ENCODE data around the gene PAX5.

The PAX5 gene

GRCh38 chr9:36987891-36988290, 46.2 kb downstream of the PAX5 start:
- no peak for DNase-seq (ENCODE audit: low read depth in 2 of 2)

- DNase-seq (ENCODE audit: low read depth in 2 of 2), result no peak
Measured at GRCh38 chr9:36987409-36987808, 46.7 kb downstream of the PAX5 start.

- no peak for DNase-seq (ENCODE audit: low read depth in 2 of 2)
Measured at GRCh38 chr9:36986468-36987408, 47.3 kb downstream of the PAX5 start.

- DNase-seq (ENCODE audit: low read depth in 2 of 2), result no peak
Measured at GRCh38 chr9:36985769-36986467, 48.1 kb downstream of the PAX5 start.

- DNase-seq (ENCODE audit: low read depth in 2 of 2), result no peak
Measured at GRCh38 chr9:36985061-36985768, 48.9 kb downstream of the PAX5 start.

GRCh38 chr9:36980148-36980974, 53.7 kb downstream of the PAX5 start:
- DNase-seq (ENCODE audit: low read depth in 2 of 2), result no peak

- no peak for DNase-seq (ENCODE audit: low read depth in 2 of 2)
Measured at GRCh38 chr9:36976371-36977030, 57.6 kb downstream of the PAX5 start.

DNA sequence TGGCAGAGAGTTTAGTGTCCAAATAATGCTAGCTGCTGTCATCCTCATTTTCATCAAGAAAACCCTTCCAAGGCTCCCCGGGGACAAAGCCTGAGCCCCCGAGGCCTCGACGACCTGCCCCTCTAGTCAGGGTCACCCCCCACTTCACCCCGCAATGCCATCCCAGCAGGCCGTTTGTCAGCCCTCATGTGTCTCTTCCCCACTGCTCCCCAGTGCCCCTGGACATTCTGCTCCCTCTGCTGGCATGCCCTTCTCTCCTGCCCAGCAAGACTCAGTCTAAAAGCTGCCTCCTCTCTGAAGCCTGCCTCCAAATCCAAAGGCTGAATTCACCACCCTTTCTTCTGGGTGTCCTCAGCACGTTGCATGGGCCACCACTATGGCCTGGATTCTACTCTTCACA, 59.3 kb downstream of the PAX5 start:
- no peak for DNase-seq (ENCODE audit: low read depth in 2 of 2)

DNA sequence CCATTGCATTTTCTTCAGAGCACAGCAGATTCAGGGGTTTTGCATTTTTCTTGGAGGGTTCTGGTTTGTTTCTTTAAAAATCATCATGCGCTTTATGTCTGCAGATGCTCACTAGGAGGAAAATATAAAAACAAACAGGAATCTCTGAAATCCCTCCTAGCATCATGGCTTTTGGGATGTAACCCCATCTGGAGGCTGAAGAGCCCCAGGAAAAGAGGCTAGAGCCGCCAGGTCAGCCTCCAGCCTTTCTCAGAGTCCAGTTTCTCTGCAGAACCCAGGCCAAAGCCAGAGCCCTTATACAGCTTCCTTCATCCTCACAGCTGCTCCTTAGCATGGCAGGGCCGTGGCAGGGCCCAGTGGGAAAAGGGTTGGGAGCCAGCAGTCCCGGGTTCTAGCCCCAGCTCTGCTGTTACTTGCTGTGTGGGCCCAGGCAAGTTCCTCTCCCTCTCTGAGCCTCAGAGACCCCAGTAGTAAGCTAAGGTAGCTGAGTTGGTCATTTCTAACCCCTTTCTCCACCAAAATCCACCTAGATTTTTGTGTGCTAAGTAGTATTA, 62.1 kb downstream of the PAX5 start:
- no peak for DNase-seq (ENCODE audit: low read depth in 2 of 2)

GRCh38 chr9:36970007-36970888, 63.8 kb downstream of the PAX5 start:
- no peak for DNase-seq (ENCODE audit: low read depth in 2 of 2)

DNA sequence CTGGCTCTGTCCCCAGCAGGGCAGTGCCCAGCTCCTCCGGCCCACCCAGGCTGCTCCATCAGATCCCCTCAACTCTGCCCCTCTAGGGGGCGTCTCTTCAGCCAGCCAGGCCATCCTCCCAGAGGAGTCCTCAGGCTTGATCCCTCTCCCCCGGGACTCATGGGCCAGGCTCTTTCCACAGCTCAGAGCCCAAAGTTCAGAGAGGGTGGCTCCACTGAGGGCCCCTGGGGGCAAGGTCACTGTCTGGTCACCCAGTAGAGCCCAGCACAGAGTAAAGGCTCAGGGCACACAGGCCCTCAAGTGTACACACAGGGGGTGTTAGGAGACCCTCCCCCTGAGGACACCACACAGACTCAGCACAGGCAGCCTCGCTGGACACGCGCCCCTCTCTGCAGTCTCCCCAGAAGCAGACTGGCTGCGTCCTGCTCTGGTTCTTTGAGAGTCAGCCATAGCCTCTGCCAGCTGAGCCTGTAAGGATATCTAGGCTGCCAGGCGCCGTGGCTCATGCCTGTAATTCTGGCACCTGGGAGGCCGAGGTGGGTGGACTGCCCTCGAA, 64.8 kb downstream of the PAX5 start:
- no peak for DNase-seq (ENCODE audit: low read depth in 2 of 2)

- DNase-seq (ENCODE audit: low read depth in 2 of 2), result no peak
Measured at GRCh38 chr9:36968574-36969215, 65.4 kb downstream of the PAX5 start.

DNA sequence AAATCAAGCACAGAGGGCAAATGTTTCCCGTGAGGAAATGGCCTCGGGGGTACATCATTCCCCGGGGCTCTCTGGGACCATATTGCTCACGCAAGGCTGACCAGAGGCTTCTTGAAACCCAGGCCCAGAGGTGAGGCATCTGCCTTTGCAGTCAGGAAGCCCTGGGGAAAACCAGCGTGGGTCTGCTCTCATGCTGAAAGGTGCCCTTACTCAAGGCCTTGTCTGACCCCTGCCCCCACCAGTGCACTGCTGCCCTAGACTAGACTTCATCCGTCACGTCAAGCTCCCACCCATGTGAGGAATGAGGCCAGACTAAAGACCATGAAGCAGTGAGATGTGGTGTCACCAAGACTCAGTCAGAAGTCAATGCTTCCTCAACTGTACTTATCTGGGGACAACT, 66.1 kb downstream of the PAX5 start:
- no peak for DNase-seq (ENCODE audit: low read depth in 2 of 2)

DNA sequence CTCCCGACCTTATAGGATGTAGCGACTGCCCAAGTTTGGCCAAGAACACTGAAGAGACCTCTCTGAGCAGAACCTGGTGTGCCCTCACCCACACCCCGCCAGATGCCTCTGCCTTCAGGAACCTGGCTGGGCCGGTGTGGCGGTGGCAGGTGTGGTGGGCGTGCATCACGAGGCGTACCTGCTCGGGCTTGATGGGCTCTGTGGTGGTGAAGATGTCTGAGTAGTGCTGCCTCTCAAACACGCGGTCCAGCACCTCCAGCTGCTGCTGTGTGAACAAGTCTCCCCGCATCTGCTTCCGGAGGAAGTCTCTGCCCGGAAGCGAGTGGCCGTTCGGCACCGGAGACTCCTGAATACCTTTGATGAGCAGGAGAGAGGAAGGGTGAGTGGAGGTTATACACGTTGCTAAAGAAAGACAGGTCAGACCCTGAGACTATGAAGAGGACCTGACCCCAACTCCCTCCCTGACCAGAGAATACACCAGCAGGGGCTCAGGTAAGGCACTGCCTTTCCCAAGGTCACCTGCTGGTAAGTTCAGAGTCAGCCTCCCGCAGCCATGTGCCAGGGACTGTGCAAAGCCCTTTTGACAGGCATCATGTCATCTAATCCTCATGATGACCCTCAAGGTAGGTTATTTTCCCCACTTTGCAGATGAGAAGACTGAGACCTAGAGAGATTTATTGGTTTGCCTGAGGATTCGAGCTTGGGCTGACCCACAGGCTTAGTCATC, 67.5 kb downstream of the PAX5 start:
- no peak for DNase-seq (ENCODE audit: low read depth in 2 of 2)

GRCh38 chr9:36964791-36965190, 69.3 kb downstream of the PAX5 start:
- no peak for DNase-seq (ENCODE audit: low read depth in 2 of 2)

- no peak for DNase-seq (ENCODE audit: low read depth in 2 of 2)
Measured at GRCh38 chr9:36963346-36963745, 70.7 kb downstream of the PAX5 start.

- DNase-seq (ENCODE audit: low read depth in 2 of 2), result no peak
Measured at GRCh38 chr9:36962691-36963090, 71.4 kb downstream of the PAX5 start.
